ENCODE data around the gene MTIF3. TPM values are rescaled to one million over a fixed set of nuclear protein-coding genes. Genes with fewer than 3 reads are reported as not detected.

The MTIF3 gene
- total RNA-seq, 2 experiments from 2014 or later: 61.6 to 61.8 TPM

DNA sequence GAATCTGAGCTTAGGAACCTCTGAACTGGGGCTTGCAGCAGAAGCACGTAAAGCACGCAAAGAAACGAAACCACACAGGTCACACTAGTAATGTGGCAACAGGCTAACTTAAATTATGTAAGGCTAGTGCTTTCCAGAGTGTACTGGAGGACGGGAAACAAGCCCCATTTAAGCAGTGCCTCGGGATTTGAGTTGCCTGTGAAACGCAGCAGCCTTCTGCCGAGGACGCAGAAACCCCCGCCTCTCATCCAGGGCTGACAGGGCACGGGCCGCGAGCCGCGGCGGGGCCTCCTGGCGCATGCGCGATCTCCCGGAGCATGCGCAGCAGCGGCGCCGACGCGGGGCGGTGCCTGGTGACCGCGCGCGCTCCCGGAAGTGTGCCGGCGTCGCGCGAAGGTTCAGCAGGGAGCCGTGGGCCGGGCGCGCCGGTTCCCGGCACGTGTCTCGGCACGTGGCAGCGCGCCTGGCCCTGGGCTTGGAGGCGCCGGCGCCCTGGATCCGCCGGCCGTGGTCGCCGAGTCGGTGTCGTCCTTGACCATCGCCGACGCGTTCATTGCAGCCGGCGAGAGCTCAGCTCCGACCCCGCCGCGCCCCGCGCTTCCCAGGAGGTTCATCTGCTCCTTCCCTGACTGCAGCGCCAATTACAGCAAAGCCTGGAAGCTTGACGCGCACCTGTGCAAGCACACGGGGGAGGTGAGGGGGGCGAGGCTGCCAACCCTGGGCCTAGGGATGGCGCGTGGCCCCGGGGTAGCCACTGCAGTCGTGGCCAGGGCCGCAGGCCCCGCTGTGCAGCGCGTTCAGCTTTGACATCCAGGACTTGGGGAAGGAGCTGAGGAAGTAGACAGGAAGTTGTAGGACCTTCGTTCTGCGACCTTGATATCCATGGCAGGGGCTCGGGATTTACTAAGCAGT is 25.9 kb downstream of the MTIF3 start, which contains the start of gene GTF3A:
GTF3A (plus strand) TSS at position 374 of the 912 bp plus-strand sequence.
- Mint-ChIP-seq H3K36me3 (ENCODE audit: low read depth) (peaks cover 33% of the 10 kb centered on the region), H3K4me3 (peak within 1 kb of the TSS; percentile 80), H3K27me3 (no peaks in the 10 kb centered on the region), H3K4me1 (peaks cover 41% of the 10 kb centered on the region), H3K9me3 (no peaks in the 10 kb centered on the region), H3K27ac (peak within 1 kb of the TSS; percentile 96)
- peak; percentile 90 for DNase-seq
- CTCF ChIA-PET: interaction anchor here (1.0 to 4.3 kb wide), 8 partner anchors 13 to 198 kb away, joined by 3 to 47 read pairs (median 6); partner anchors contain the start of genes MTIF3 and POLR1D
- POLR2A ChIA-PET: interaction anchor here (0.7 to 6.5 kb wide), 20 partner anchors 11 to 1235 kb away, joined by 3 to 351 read pairs (median 4); partner anchors contain the start of genes LNX2, MTIF3, POLR1D and POMP

- H3K27me3 Mint-ChIP-seq: no peaks in the 10 kb centered on the region
- H3K27ac Mint-ChIP-seq: no peak overlapping the region
Observed at GRCh38 chr13:27423333-27423732, 27.0 kb downstream of the MTIF3 start.

DNA sequence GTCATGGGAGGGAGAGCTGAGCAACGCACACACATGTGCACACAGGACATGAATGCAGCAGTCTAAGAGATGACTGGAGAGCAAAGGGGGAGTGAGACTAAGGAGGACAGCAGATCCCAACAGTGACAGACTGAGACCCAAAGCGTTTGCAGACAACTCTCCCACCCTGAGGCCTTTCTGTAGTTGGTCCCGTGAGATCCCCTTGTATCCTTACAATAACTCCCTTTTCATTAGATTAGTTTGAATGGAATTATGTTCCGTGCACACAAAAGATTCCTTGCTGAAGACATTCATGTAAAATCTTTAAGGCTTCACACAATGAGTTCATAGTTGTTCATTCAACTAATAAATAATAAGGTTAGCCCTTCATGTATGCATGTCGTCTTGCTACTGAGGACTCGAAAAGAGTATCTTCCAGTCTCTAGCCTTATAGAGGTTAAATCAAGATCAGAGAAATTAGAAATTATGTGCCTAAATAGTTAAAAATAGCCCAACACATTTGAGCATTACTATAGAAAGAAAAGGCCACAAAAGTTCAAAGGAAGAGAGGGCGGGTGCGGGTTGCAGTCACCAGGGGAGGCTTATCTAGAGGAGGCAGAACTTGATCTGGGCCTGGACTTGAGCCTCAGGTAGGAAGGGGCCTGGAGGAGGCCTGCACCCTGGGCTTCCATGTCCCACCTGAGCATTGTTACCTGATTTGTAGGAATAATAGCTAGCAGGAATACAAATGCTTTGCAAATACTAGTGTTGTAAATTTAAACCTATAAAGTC is 29.1 kb downstream of the MTIF3 start:
- peaks cover 3% of the 10 kb centered on the region for H3K27me3 Mint-ChIP-seq
- ChIA-PET CTCF (no interaction called here), POLR2A (interaction anchor here (1.6 kb wide), 1 partner anchor 28 kb away, joined by 6 read pairs; the partner anchor contains the start of gene MTIF3)
- H3K27ac Mint-ChIP-seq: no peak overlapping the region
- DNase-seq: no peak
- H3K4me3 Mint-ChIP-seq: no peak overlapping the region
- no peaks in the 10 kb centered on the region for H3K9me3 Mint-ChIP-seq
- H3K36me3 Mint-ChIP-seq (ENCODE audit: low read depth): peaks cover 9% of the 10 kb centered on the region
- H3K4me1 Mint-ChIP-seq: peaks cover 19% of the 10 kb centered on the region

More at GRCh38 chr13:27423333-27423732, 27.0 kb downstream of the MTIF3 start:
- ChIA-PET POLR2A (interaction anchor here (0.8 to 6.5 kb wide), 5 partner anchors 9 to 1236 kb away, joined by 3 to 351 read pairs (median 3); partner anchors contain the start of genes MTIF3 and POMP), CTCF (no interaction called here)
- Mint-ChIP-seq H3K36me3 (ENCODE audit: low read depth) (peaks cover 29% of the 10 kb centered on the region), H3K4me3 (peak overlapping the region; percentile 51), H3K4me1 (peaks cover 35% of the 10 kb centered on the region), H3K9me3 (no peaks in the 10 kb centered on the region)
- no peak for DNase-seq

DNA sequence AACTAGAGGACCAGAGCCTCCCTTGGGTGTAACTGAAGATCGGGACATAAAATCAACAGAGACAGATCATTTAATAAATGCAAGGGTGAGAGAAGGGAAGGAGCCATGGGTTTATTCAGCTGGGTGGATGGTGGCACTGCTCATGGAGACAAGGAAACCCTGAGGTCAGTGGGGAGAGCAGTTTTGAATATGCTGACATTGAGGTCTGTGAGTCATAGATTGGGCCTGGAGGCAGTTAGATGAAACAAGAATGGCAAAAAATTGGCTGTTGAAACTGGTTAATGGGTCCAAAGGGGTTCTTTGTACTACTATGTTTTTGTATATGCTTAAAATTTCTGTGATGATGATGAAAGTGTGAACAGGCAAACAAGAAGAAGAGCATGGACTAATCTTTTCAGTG is 31.0 kb downstream of the MTIF3 start:
- H3K9me3 Mint-ChIP-seq: no peaks in the 10 kb centered on the region
- H3K27me3 Mint-ChIP-seq: peaks cover 14% of the 10 kb centered on the region
- ChIA-PET POLR2A (interaction anchor here (1.0 kb wide), 1 partner anchor 31 kb away, joined by 7 read pairs; the partner anchor contains the start of gene MTIF3), CTCF (no interaction called here)
- no peak overlapping the region for H3K4me3 Mint-ChIP-seq
- H3K36me3 Mint-ChIP-seq (ENCODE audit: low read depth): no peaks in the 10 kb centered on the region
- DNase-seq: no peak
- H3K4me1 Mint-ChIP-seq: peaks cover 16% of the 10 kb centered on the region
- H3K27ac Mint-ChIP-seq: no peak overlapping the region

- H3K36me3 Mint-ChIP-seq (ENCODE audit: low read depth): no peaks in the 10 kb centered on the region
- ChIA-PET POLR2A (interaction anchor here (1.5 to 1.6 kb wide), 2 partner anchors 11 to 35 kb away, joined by 3 to 5 read pairs; partner anchors contain the start of gene MTIF3), CTCF (interaction anchor here (1.2 to 1.3 kb wide), 2 partner anchors 356 to 412 kb away, joined by 3 read pairs; no protein-coding TSS in a partner anchor)
- no peak overlapping the region for H3K4me3 Mint-ChIP-seq
- H3K9me3 Mint-ChIP-seq: no peaks in the 10 kb centered on the region
- peaks cover 36% of the 10 kb centered on the region for H3K27me3 Mint-ChIP-seq
- H3K27ac Mint-ChIP-seq: no peak overlapping the region
- no peak for DNase-seq
- peaks cover 5% of the 10 kb centered on the region for H3K4me1 Mint-ChIP-seq
Observed at GRCh38 chr13:27415116-27415515, 35.2 kb downstream of the MTIF3 start.

GRCh38 chr13:27411341-27411740 is 39.0 kb downstream of the MTIF3 start:
- Mint-ChIP-seq H3K9me3 (no peaks in the 10 kb centered on the region), H3K4me3 (no peak overlapping the region), H3K36me3 (ENCODE audit: low read depth) (no peaks in the 10 kb centered on the region), H3K27ac (no peak overlapping the region), H3K4me1 (peaks cover 3% of the 10 kb centered on the region), H3K27me3 (peaks cover 55% of the 10 kb centered on the region)
- DNase-seq: no peak
- ChIA-PET POLR2A (interaction anchor here (1.3 kb wide), 1 partner anchor 15 kb away, joined by 3 read pairs; no protein-coding TSS in a partner anchor), CTCF (interaction anchor here (1.3 kb wide), 1 partner anchor 14 kb away, joined by 5 read pairs; no protein-coding TSS in a partner anchor)

DNA sequence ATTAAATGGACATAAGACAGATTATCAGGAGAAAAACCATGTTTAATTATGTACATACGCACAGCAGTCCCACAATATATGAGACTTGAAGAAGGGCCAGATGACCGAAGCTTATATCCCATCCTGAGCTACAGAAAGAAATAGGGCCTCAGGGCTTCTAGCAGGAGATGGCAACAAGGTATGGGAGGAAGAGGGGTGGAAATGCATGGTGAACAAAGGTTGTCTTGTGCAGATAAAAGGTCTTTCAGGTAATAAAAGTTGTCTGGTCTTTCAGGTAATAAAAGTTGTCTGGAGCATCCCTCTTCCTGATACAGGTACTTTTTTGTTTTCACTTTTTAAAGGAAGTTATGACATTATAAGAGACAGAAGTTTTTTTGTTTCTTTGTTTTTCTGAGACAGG is 41.4 kb downstream of the MTIF3 start:
- Mint-ChIP-seq H3K4me3 (no peak overlapping the region), H3K27me3 (peaks cover 43% of the 10 kb centered on the region), H3K4me1 (peaks cover 5% of the 10 kb centered on the region), H3K9me3 (no peaks in the 10 kb centered on the region), H3K27ac (no peak overlapping the region), H3K36me3 (ENCODE audit: low read depth) (no peaks in the 10 kb centered on the region)
- POLR2A ChIA-PET: interaction anchor here (1.7 kb wide), 1 partner anchor 15 kb away, joined by 7 read pairs; the partner anchor contains the start of gene GTF3A
- CTCF ChIA-PET: interaction anchor here (1.5 to 1.6 kb wide), 2 partner anchors 17 to 417 kb away, joined by 5 to 10 read pairs; no protein-coding TSS in a partner anchor
- no peak for DNase-seq

DNA sequence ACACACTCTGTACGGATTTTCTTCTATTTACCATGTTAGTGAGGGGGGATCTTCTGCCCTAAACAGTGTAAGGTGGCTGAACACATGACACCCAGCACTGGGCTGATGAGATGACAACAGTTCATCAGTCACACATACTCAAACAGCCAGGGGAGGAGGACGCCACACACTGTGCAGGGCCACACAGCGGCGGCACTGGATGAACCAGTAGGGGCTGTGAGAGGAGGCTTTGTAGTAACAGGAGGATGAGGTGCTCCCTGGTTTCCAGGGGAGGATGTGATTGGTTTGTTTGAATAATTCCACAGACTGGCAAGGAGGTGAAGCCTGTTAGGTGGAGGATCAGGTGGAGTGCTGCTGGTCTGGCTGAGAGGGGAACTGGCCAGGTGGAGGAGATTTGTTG is 42.3 kb downstream of the MTIF3 start:
- Mint-ChIP-seq H3K4me3 (no peak overlapping the region), H3K27me3 (peaks cover 41% of the 10 kb centered on the region), H3K27ac (no peak overlapping the region), H3K9me3 (no peaks in the 10 kb centered on the region), H3K36me3 (ENCODE audit: low read depth) (no peaks in the 10 kb centered on the region), H3K4me1 (peaks cover 5% of the 10 kb centered on the region)
- POLR2A ChIA-PET: no interaction called here
- no peak for DNase-seq
- CTCF ChIA-PET: no interaction called here

DNA sequence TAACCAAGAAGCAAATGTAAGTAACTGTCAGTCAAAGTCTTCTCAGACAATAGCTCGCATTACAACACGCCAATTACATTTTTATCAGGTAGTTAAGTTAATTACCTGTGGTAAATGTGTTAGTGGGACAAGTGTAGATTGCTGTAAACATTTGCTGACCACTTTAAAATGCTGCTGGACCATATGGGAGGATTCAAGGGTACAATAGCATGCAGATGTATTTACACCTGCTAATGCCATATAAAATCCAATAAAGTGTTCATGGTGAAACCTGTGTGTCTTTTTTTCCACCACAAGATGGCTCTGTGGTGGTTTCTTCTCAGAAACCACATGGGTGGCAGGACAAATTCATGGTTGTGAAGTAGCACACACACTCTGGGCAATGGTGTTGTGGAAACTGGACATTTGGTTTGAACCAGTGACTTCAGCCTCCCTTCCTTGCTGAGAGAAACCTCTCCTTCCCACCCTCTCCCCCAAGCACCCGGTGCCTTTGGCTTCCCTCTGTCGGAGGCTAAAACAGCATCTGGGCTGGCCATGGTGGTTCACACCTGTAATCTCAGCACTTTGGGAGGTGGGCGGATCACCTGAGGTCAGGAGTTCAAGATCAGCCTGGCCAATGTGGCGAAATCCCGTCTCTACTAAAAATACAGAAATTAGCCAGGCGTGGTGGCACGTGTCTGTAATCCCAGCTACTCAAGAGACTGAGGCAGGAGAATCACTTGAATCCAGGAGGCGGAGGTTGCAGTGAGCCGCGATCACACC is 44.0 kb downstream of the MTIF3 start:
- Mint-ChIP-seq H3K36me3 (ENCODE audit: low read depth) (no peaks in the 10 kb centered on the region), H3K4me3 (no peak overlapping the region), H3K9me3 (no peaks in the 10 kb centered on the region), H3K4me1 (peaks cover 5% of the 10 kb centered on the region), H3K27ac (no peak overlapping the region), H3K27me3 (peaks cover 29% of the 10 kb centered on the region)
- peak; percentile 38 for DNase-seq
- ChIA-PET POLR2A (interaction anchor here (1.2 kb wide), 2 partner anchors 18 to 19 kb away, joined by 3 to 5 read pairs; partner anchors contain the start of gene GTF3A), CTCF (interaction anchor here (1.5 to 3.1 kb wide), 2 partner anchors 19 to 421 kb away, joined by 7 to 19 read pairs; no protein-coding TSS in a partner anchor)

GRCh38 chr13:27405546-27406134 is 44.7 kb downstream of the MTIF3 start:
- Mint-ChIP-seq H3K27me3 (peaks cover 25% of the 10 kb centered on the region), H3K36me3 (ENCODE audit: low read depth) (no peaks in the 10 kb centered on the region), H3K27ac (no peak overlapping the region), H3K4me3 (no peak overlapping the region), H3K9me3 (no peaks in the 10 kb centered on the region), H3K4me1 (peaks cover 9% of the 10 kb centered on the region)
- CTCF ChIA-PET: interaction anchor here (1.1 to 3.1 kb wide), 3 partner anchors 8 to 422 kb away, joined by 3 to 19 read pairs (median 7); no protein-coding TSS in a partner anchor
- no peak for DNase-seq
- POLR2A ChIA-PET: interaction anchor here (1.0 to 1.2 kb wide), 2 partner anchors 20 to 21 kb away, joined by 3 read pairs; no protein-coding TSS in a partner anchor

GRCh38 chr13:27404680-27405079 is 45.7 kb downstream of the MTIF3 start:
- H3K27ac Mint-ChIP-seq: no peak overlapping the region
- H3K36me3 Mint-ChIP-seq (ENCODE audit: low read depth): no peaks in the 10 kb centered on the region
- ChIA-PET POLR2A (interaction anchor here (1.0 kb wide), 1 partner anchor 22 kb away, joined by 3 read pairs; no protein-coding TSS in a partner anchor), CTCF (interaction anchor here (1.1 to 3.1 kb wide), 3 partner anchors 9 to 423 kb away, joined by 3 to 19 read pairs (median 7); no protein-coding TSS in a partner anchor)
- H3K4me1 Mint-ChIP-seq: peaks cover 9% of the 10 kb centered on the region
- H3K4me3 Mint-ChIP-seq: no peak overlapping the region
- no peaks in the 10 kb centered on the region for H3K9me3 Mint-ChIP-seq
- no peak for DNase-seq
- H3K27me3 Mint-ChIP-seq: peaks cover 20% of the 10 kb centered on the region

Data from activated CD4-positive, alpha-beta memory T cell treated with anti-CD3 and anti-CD28 coated beads, Interleukin-2, amount 10 ng/mL, durations not matched to agents 7 days and 5 days (primary cell).